Gastrocnemius medialis (tissue), 4 donors: ENCODE measurements around the gene ANKRD40.
"Not testable (repeated sequence)": the region's sequence is repeated elsewhere in the genome, so short reads cannot be mapped to it uniquely, and the experiment has no call there.

Source experiments
- POLR2A ChIP-seq, 2 donors: fragments of 450-650 bp; IDR thresholded peaks; one replicate each; pipeline ENCODE4 v1.6.1; 2017; ENCODE audit warnings: antibody characterized with exemption in 2 of 2, mild to moderate bottlenecking in 2 of 2, moderate library complexity in 2 of 2
- TF ChIP-seq, protein P1 (sequence below), 5 experiments: fragments of 450-650 bp in 3 of 5; fragments of 200-600 bp in 2 of 5; sonication (generic) in 2 of 5; IDR thresholded peaks in 4 of 5; conservative IDR thresholded peaks in 1 of 5; 1 replicate in 4 of 5; 2 replicates in 1 of 5; pipeline ENCODE4 v1.5.1; 2016 to 2019; ENCODE audit warnings: antibody characterized with exemption in 5 of 5, mild to moderate bottlenecking in 3 of 5, moderate library complexity in 3 of 5

DNA sequence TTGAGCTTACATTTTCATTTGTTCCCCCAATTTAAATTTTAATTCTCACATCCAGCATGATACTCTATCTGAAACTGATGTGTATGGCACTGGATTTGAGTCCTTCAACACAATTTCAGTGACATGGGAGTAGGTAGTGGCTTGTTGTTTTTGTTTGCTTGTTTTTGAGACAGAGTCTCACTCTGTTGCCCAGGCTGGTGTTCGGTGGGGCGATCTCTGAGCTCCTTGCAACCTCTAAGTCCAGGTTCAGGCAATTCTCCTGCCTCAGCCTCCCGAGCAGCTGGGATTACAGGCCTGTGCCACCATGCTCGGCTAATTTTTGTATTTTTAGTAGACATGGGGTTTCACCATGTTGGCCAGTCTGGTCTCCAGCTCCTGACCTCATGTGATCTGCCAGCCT is 1.3 kb upstream of the ANKRD40 start:
- not testable (repeated sequence) for TF ChIP-seq POLR2A (IDR thresholded peaks at IDR 0.05)
- TF ChIP-seq, protein P1, sequence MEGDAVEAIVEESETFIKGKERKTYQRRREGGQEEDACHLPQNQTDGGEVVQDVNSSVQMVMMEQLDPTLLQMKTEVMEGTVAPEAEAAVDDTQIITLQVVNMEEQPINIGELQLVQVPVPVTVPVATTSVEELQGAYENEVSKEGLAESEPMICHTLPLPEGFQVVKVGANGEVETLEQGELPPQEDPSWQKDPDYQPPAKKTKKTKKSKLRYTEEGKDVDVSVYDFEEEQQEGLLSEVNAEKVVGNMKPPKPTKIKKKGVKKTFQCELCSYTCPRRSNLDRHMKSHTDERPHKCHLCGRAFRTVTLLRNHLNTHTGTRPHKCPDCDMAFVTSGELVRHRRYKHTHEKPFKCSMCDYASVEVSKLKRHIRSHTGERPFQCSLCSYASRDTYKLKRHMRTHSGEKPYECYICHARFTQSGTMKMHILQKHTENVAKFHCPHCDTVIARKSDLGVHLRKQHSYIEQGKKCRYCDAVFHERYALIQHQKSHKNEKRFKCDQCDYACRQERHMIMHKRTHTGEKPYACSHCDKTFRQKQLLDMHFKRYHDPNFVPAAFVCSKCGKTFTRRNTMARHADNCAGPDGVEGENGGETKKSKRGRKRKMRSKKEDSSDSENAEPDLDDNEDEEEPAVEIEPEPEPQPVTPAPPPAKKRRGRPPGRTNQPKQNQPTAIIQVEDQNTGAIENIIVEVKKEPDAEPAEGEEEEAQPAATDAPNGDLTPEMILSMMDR (IDR thresholded peaks at IDR 0.05 in 4 of 5, conservative IDR thresholded peaks at IDR 0.05 in 1 of 5): not testable (repeated sequence)
